Frontal cortex (tissue), 4 donors: ENCODE results near the gene PCSK6. TPM values are rescaled to one million over a fixed set of nuclear protein-coding genes. Genes with fewer than 3 reads are reported as not detected.

Experiments
- DNase-seq, 2 donors: peaks; one replicate each; pipeline ENCODE4 v3.0.0; 2012; ENCODE audit warnings: low spot score in 2 of 2
- FAIRE-seq: peaks from 2 replicates; lab custom pipeline; 2012; peaks lifted over from hg19 to GRCh38; lab: Jason Lieb, UNC
- total RNA-seq: library from RNA; depleted of rRNA; stranded (reverse); fragments of >200 nt; gene quantifications from one replicate; pipeline ENCODE4 v1.2.3, GENCODE V29; 2014
- donor health status: control.
- donor health status: control.
- donor health status: control.

Gene PCSK6
- total RNA-seq, 1 donor from 2014 or later = 18.3 TPM

GRCh38 chr15:101438482-101439284 is 50.8 kb downstream of the PCSK6 start:
- DNase-seq (no peak), FAIRE-seq (no peak)

- DNase-seq (no peak), FAIRE-seq (no peak)
Observed at GRCh38 chr15:101437618-101438481, 51.7 kb downstream of the PCSK6 start.

GRCh38 chr15:101437209-101437608 is 52.3 kb downstream of the PCSK6 start:
- FAIRE-seq (no peak), DNase-seq (peak; percentile 51)

GRCh38 chr15:101436526-101436925 is 53.0 kb downstream of the PCSK6 start:
- DNase-seq = no peak
- FAIRE-seq = no peak

- DNase-seq = no peak
- FAIRE-seq = no peak
Observed at GRCh38 chr15:101435761-101436160, 53.7 kb downstream of the PCSK6 start.

GRCh38 chr15:101434032-101434920 is 55.2 kb downstream of the PCSK6 start:
- DNase-seq (no peak), FAIRE-seq (no peak)

- no peak for DNase-seq
- no peak for FAIRE-seq
Observed at GRCh38 chr15:101433396-101433795, 56.1 kb downstream of the PCSK6 start.

- DNase-seq = no peak
- no peak for FAIRE-seq
Observed at GRCh38 chr15:101432982-101433381, 56.5 kb downstream of the PCSK6 start.

GRCh38 chr15:101431748-101432147 is 57.8 kb downstream of the PCSK6 start:
- FAIRE-seq (no peak), DNase-seq (no peak)

- no peak for DNase-seq
- no peak for FAIRE-seq
Observed at GRCh38 chr15:101431301-101431700, 58.2 kb downstream of the PCSK6 start.

- FAIRE-seq = no peak
- DNase-seq = no peak
Observed at GRCh38 chr15:101429646-101430045, 59.9 kb downstream of the PCSK6 start.

GRCh38 chr15:101429191-101429590 is 60.3 kb downstream of the PCSK6 start:
- no peak for DNase-seq
- FAIRE-seq = no peak

- no peak for DNase-seq
- no peak for FAIRE-seq
Observed at GRCh38 chr15:101428758-101429157, 60.7 kb downstream of the PCSK6 start.

- DNase-seq (no peak), FAIRE-seq (no peak)
Observed at GRCh38 chr15:101427606-101428487, 61.7 kb downstream of the PCSK6 start.

- FAIRE-seq (no peak), DNase-seq (no peak)
Observed at GRCh38 chr15:101426761-101427333, 62.7 kb downstream of the PCSK6 start.

- DNase-seq = no peak
- FAIRE-seq = no peak
Observed at GRCh38 chr15:101425787-101426365, 63.6 kb downstream of the PCSK6 start.

- no peak for DNase-seq
- FAIRE-seq = no peak
Observed at GRCh38 chr15:101424984-101425383, 64.5 kb downstream of the PCSK6 start.

- DNase-seq (no peak), FAIRE-seq (no peak)
Observed at GRCh38 chr15:101420232-101420631, 69.3 kb downstream of the PCSK6 start.
